ENCODE measurements around the gene PCDHGB4.
"Not testable (repeated sequence)": the region's sequence is repeated elsewhere in the genome, so short reads cannot be mapped to it uniquely, and the experiment has no call there.

Gene PCDHGB4

GRCh38 chr5:141402553-141403243 is 15.2 kb downstream of the PCDHGB4 start, which contains the start of gene PCDHGA9:
Gene PCDHGA9 (plus strand): TSS chr5:141402778. CDS start chr5:141402953, 175 bp downstream.
- no peak for DNase-seq

DNA sequence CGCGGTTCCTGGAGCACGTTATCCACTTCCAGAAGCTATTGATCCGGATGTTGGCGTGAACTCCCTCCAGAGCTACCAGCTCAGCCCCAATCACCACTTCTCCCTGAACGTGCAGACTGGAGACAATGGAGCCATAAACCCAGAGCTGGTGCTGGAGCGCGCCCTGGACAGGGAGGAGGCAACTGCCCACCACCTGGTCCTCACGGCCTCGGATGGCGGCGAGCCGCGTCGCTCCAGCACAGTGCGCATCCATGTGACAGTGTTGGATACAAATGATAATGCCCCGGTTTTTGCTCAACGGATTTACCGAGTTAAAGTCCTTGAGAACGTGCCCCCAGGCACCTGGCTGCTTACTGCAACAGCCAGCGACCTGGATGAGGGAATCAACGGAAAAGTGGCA is 15.9 kb downstream of the PCDHGB4 start:
- no peak for DNase-seq

DNA sequence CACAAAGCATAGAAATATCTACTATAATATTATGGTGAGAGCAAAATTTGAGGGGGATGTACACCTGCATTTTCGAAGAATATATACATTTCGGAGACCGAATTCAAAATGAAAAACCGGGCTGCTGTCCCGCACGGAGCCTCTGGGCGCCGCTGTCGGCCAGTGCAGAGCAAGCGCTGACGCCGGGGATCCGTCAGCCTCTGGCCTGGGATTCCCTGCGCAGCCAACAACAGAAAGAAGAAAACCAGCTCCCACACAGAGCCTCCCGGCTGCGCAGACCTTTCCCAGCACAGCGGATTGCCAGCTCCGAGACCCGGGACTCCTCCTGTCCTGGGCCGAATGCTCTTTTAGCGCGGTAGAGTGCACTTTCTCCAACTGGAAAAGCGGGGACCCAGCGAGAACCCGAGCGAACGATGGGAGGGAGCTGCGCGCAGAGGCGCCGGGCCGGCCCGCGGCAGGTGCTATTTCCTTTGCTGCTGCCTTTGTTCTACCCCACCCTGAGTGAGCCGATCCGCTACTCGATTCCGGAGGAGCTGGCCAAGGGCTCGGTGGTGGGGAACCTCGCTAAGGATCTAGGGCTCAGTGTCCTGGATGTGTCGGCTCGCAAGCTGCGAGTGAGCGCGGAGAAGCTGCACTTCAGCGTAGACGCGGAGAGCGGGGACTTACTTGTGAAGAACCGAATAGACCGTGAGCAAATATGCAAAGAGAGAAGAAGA is 20.4 kb downstream of the PCDHGB4 start, which contains the start of gene PCDHGB6:
PCDHGB6 (plus strand) TSS at position 232 of the 716 bp plus-strand sequence; CDS start at position 414, 182 bp downstream.
- not testable (repeated sequence) for DNase-seq

- no peak for DNase-seq
Observed at GRCh38 chr5:141409598-141410306, 22.3 kb downstream of the PCDHGB4 start.

DNA sequence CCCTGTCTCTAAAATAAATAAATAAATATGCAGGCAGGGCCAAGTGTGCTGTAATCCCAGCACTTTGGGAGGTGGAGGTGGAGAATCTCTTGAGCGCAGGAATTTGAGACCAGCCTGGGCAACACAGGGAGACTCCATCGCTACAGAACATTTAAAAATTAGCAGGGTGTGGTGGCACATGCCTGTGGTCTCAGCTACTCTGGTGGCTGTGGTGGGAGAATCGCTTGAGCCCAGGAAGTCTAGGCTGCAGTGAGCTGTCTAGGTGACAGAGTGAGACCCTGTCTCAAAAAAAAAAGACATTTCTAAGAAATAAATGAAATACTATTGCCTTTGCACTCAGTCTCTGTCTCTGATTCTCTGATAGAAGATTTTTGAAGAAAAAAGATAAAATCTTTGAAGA is 24.1 kb downstream of the PCDHGB4 start:
- no peak for DNase-seq

- DNase-seq = peak; percentile 83 to 88
Observed at GRCh38 chr5:141412854-141413539, 25.5 kb downstream of the PCDHGB4 start, which contains the start of gene PCDHGA10. Gene PCDHGA10 (plus strand): TSS chr5:141412987. CDS start chr5:141413176, 189 bp downstream.

GRCh38 chr5:141413540-141414069 is 26.1 kb downstream of the PCDHGB4 start:
- DNase-seq = peak in 1 of 2 experiments; percentile 9

GRCh38 chr5:141414548-141415274 is 27.2 kb downstream of the PCDHGB4 start:
- DNase-seq = not testable (repeated sequence)

GRCh38 chr5:141415275-141415618 is 27.7 kb downstream of the PCDHGB4 start:
- DNase-seq = not testable (repeated sequence)

DNA sequence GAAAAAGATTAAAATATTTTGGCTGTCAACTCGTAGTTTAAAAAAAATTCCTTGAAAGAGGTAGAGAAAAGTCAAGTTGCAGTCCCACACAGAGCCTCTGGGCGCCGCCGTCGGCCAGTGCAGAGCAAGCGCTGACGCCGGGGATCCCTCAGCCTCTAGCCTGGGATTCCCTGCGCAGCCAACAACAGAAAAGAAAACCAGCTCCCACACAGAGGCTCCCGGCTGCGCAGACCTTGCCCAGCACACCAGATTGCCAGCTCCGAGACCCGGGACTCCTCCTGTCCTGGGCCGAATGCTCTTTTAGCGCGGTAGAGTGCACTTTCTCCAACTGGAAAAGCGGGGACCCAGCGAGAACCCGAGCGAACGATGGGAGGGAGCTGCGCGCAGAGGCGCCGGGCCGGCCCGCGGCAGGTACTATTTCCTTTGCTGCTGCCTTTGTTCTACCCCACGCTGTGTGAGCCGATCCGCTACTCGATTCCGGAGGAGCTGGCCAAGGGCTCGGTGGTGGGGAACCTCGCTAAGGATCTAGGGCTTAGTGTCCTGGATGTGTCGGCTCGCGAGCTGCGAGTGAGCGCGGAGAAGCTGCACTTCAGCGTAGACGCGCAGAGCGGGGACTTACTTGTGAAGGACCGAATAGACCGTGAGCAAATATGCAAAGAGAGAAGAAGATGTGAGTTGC is 30.1 kb downstream of the PCDHGB4 start, which contains the start of gene PCDHGB7:
PCDHGB7 (plus strand) TSS at position 184 of the 679 bp plus-strand sequence; CDS start at position 367, 183 bp downstream.
- DNase-seq = not testable (repeated sequence)

DNA sequence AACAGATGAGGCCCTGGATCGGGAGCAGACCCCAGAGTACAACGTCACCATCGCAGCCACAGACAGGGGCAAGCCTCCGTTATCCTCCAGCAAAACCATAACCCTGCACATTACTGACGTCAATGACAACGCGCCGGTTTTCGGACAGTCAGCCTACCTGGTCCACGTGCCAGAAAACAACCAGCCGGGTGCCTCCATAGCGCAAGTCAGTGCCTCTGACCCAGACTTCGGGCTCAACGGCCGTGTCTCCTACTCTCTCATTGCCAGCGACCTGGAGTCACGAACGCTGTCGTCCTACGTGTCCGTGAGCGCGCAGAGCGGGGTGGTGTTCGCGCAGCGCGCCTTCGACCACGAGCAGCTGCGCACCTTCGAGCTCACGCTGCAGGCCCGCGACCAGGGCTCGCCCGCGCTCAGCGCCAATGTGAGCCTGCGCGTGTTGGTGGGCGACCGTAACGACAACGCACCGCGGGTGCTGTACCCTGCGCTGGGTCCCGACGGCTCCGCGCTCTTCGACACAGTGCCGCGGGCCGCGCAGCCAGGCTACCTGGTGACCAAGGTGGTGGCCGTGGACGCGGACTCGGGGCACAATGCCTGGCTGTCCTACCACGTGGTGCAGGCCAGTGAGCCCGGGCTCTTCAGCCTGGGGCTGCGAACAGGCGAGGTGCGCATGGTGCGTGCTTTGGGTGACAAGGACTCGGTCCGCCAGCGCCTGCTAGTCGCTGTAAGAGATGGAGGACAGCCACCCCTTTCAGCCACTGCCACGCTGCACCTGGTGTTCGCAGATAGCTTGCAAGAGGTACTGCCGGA is 31.8 kb downstream of the PCDHGB4 start:
- DNase-seq = no peak

- no peak for DNase-seq
Observed at GRCh38 chr5:141420855-141421488, 33.5 kb downstream of the PCDHGB4 start, which contains the start of gene PCDHGA11. Gene PCDHGA11 (plus strand): TSS chr5:141421051. CDS start chr5:141421228, 177 bp downstream.

GRCh38 chr5:141421489-141421855 is 34.0 kb downstream of the PCDHGB4 start:
- DNase-seq = no peak

DNA sequence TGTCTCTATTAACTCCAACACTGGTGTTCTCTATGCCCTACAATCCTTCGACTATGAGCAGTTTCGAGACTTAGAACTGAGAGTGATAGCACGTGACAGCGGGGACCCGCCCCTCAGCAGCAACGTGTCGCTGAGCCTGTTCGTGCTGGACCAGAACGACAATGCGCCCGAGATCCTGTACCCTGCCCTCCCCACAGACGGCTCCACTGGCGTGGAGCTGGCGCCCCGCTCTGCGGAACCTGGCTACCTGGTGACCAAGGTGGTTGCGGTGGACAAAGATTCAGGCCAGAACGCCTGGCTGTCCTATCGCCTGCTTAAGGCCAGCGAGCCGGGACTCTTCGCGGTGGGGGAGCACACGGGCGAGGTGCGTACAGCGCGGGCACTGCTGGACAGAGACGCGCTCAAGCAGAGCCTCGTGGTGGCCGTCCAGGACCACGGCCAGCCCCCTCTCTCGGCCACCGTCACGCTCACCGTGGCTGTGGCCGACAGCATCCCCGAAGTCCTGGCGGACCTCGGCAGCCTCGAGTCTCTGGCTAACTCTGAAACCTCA is 35.3 kb downstream of the PCDHGB4 start:
- no peak for DNase-seq

GRCh38 chr5:141427783-141428426 is 40.4 kb downstream of the PCDHGB4 start:
- no peak for DNase-seq

DNA sequence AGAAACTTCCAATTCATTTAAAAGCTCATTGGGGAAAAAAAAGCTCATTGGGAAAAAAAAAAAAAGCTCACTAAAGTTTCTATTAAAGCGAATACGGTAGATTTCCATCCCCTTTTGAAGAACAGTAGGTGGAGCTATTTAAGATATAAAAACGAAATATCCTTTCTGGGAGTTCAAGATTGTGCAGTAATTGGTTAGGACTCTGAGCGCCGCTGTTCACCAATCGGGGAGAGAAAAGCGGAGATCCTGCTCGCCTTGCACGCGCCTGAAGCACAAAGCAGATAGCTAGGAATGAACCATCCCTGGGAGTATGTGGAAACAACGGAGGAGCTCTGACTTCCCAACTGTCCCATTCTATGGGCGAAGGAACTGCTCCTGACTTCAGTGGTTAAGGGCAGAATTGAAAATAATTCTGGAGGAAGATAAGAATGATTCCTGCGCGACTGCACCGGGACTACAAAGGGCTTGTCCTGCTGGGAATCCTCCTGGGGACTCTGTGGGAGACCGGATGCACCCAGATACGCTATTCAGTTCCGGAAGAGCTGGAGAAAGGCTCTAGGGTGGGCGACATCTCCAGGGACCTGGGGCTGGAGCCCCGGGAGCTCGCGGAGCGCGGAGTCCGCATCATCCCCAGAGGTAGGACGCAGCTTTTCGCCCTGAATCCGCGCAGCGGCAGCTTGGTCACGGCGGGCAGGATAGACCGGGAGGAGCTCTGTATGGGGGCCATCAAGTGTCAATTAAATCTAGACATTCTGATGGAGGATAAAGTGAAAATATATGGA is 43.0 kb downstream of the PCDHGB4 start, which contains the start of gene PCDHGA12:
PCDHGA12 (plus strand) TSS at position 176 of the 782 bp plus-strand sequence; CDS start at position 429, 253 bp downstream.
- DNase-seq = no peak

- no peak for DNase-seq
Observed at GRCh38 chr5:141431286-141431685, 43.8 kb downstream of the PCDHGB4 start.

DNA sequence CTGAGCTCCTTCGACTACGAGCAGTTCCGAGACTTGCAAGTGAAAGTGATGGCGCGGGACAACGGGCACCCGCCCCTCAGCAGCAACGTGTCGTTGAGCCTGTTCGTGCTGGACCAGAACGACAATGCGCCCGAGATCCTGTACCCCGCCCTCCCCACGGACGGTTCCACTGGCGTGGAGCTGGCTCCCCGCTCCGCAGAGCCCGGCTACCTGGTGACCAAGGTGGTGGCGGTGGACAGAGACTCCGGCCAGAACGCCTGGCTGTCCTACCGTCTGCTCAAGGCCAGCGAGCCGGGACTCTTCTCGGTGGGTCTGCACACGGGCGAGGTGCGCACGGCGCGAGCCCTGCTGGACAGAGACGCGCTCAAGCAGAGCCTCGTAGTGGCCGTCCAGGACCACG is 44.8 kb downstream of the PCDHGB4 start:
- DNase-seq = not testable (repeated sequence)
